ENCODE measurements around the gene RIMOC1.

- TF ChIP-seq CTCF (conservative IDR thresholded peaks at IDR 0.05; ENCODE audit: low read length) (no peak), EZH2phosphoT487 (IDR thresholded peaks at IDR 0.05; ENCODE audit: borderline replicate concordance, low read depth, low read length) (no peak)
Measured at GRCh38 chr5:41908374-41909079, 4.4 kb downstream of the RIMOC1 start.
